ENCODE data around the gene SRP68. TPM values are rescaled to one million over a fixed set of nuclear protein-coding genes. Genes with fewer than 3 reads are reported as not detected.

The SRP68 gene
- total and polyA plus RNA-seq, 9 of the 15 experiments (the other 6 are each of a cell fraction or from before 2014, with no cell fraction given), result 29.4 to 92.6 (median 36.2) TPM

- TF ChIP-seq ZBTB33 (CRISPR knock-in tag; IDR thresholded peaks at IDR 0.05), result no peak
- TF ChIP-seq, protein P1, sequence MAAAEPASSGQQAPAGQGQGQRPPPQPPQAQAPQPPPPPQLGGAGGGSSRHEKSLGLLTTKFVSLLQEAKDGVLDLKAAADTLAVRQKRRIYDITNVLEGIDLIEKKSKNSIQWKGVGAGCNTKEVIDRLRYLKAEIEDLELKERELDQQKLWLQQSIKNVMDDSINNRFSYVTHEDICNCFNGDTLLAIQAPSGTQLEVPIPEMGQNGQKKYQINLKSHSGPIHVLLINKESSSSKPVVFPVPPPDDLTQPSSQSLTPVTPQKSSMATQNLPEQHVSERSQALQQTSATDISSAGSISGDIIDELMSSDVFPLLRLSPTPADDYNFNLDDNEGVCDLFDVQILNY (CRISPR knock-in tag; IDR thresholded peaks at IDR 0.05), result no peak
- no peak for TF ChIP-seq SAP30 (IDR thresholded peaks at IDR 0.05; ENCODE audit: borderline replicate concordance, insufficient read depth, low read depth, low read length, poor library complexity, severe bottlenecking)
- no peak for TF ChIP-seq RAD51 (IDR thresholded peaks at IDR 0.05; ENCODE audit: borderline replicate concordance, low read depth)
- peak; percentile 74 for TF ChIP-seq RFX1 (IDR thresholded peaks at IDR 0.05)
- Histone ChIP-seq H3K9me3 (replicated peaks; ENCODE audit: control insufficient read depth, insufficient read depth, low read depth, low read length) (no peaks in the 10 kb centered on the region), H3K36me3 (ENCODE audit: control insufficient read depth, insufficient read depth, low read length) (peaks cover 90% of the 10 kb centered on the region), H3K27me3 (ENCODE audit: control insufficient read depth in 2 of 2, insufficient read depth in 2 of 2, low read length in 2 of 2) (no peaks in the 10 kb centered on the region), H3K27ac (ENCODE audit: extremely low read depth, low read depth, low read length) (no peak overlapping the region), H3K9ac (ENCODE audit: insufficient read depth in 1 of 2, low read depth in 2 of 2, low read length in 2 of 2) (no peak overlapping the region), H3K4me1 (replicated peaks in 1 of 2; ENCODE audit: control insufficient read depth in 2 of 2, insufficient read depth in 2 of 2, low read length in 2 of 2) (peaks cover under 1 to 6% of the 10 kb centered on the region in 2 experiments; a peak in 2 of 5 replicates), H3K4me2 (ENCODE audit: insufficient read depth, low read length) (no peak overlapping the region), H4K20me1 (replicated peaks; ENCODE audit: control insufficient read depth, insufficient read depth, low read length) (no peaks in the 10 kb centered on the region), H2AFZ (ENCODE audit: low read depth, low read length) (no peak overlapping the region), H3K4me3 (no peak overlapping the region), H3K79me2 (ENCODE audit: control insufficient read depth, insufficient read depth, low read length) (peaks cover 7% of the 10 kb centered on the region; the same call in 1 of the 3 replicates), H3K9me1 (ENCODE audit: control insufficient read depth, insufficient read depth, low read length) (no peaks in the 10 kb centered on the region)
- no peak for FAIRE-seq
- intact Hi-C loops (cut with micrococcal nuclease), result no loop called here
- ChIA-PET CTCF (ENCODE audit: low intra/inter-chr PET ratio) (no interaction called here), POLR2A (interaction anchor here (0.6 to 2.8 kb wide), 3 partner anchors 9 to 336 kb away, joined by 3 to 14 read pairs (median 5); no protein-coding TSS in a partner anchor)
- DNase-seq (ENCODE audit: extremely low read depth in 1 of 4, low spot score in 3 of 4), result no peak
- BruUV-seq (replicated peaks), result no TSS peak
- 78% methylated on average over 9 of the region's 9 CpGs for WGBS (ENCODE audit: insufficient coverage, low coverage, missing lambda C conversion rate)
- ATAC-seq, result no peak
- in situ Hi-C loops (cut with MboI), result no loop called here
These were observed 23.6 kb downstream of the SRP68 start for GRCh38 chr17:76048711-76049110.
